ENCODE results near the gene SLA2. TPM values are rescaled to one million over a fixed set of nuclear protein-coding genes. Genes with fewer than 3 reads are reported as not detected.

The SLA2 gene
- polyA plus RNA-seq, 2 of the 4 experiments (the other 2 are of a cell fraction), result 0.06 TPM; not detected in 1

- H3K4me3 ChIP-seq, result no peak overlapping the region
- ChIA-PET CTCF (interaction anchor here (1.0 kb wide), 1 partner anchor 110 kb away, joined by 3 read pairs; no protein-coding TSS in a partner anchor), POLR2A (no interaction called here)
- DNase-seq (ENCODE audit: low read depth in 1 of 2, low spot score in 1 of 2), result no peak
- H3K9me3 ChIP-seq, result no peaks in the 10 kb centered on the region
- peaks cover 21% of the 10 kb centered on the region for H3K4me1 ChIP-seq
- 98% methylated on average over 3 of the region's 3 CpGs for WGBS (ENCODE audit: missing lambda C conversion rate)
- ATAC-seq, result no peak
- no peak overlapping the region for H3K4me2 ChIP-seq
- no peak for FAIRE-seq
- no peak overlapping the region for H3K27ac ChIP-seq
- no peak for TF ChIP-seq TP53 (CRISPR knock-in tag; IDR thresholded peaks at IDR 0.05)
- no peak for TF ChIP-seq ZSCAN20 (CRISPR knock-in tag; IDR thresholded peaks at IDR 0.05)
- TF ChIP-seq HDAC2 (IDR thresholded peaks at IDR 0.05), result no peak
- TF ChIP-seq REST (IDR thresholded peaks at IDR 0.05), result no peak
- no peak for TF ChIP-seq TFCP2L1 (CRISPR knock-in tag; IDR thresholded peaks at IDR 0.05)
- no peak for TF ChIP-seq NR3C1 (IDR thresholded peaks at IDR 0.05)
- TF ChIP-seq CHD4 (IDR thresholded peaks at IDR 0.05; ENCODE audit: borderline replicate concordance), result no peak
- no peak for TF ChIP-seq HOXA7 (CRISPR knock-in tag; IDR thresholded peaks at IDR 0.05)
- TF ChIP-seq, protein P1, sequence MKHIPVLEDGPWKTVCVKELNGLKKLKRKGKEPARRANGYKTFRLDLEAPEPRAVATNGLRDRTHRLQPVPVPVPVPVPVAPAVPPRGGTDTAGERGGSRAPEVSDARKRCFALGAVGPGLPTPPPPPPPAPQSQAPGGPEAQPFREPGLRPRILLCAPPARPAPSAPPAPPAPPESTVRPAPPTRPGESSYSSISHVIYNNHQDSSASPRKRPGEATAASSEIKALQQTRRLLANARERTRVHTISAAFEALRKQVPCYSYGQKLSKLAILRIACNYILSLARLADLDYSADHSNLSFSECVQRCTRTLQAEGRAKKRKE (CRISPR knock-in tag; IDR thresholded peaks at IDR 0.05; ENCODE audit: low read depth), result no peak
- TF ChIP-seq CHD2 (IDR thresholded peaks at IDR 0.05; ENCODE audit: low read length, partially characterized antibody), result no peak
- TF ChIP-seq MYC (IDR thresholded peaks at IDR 0.05; ENCODE audit: borderline replicate concordance, low read length), result no peak
- TF ChIP-seq, protein P2, sequence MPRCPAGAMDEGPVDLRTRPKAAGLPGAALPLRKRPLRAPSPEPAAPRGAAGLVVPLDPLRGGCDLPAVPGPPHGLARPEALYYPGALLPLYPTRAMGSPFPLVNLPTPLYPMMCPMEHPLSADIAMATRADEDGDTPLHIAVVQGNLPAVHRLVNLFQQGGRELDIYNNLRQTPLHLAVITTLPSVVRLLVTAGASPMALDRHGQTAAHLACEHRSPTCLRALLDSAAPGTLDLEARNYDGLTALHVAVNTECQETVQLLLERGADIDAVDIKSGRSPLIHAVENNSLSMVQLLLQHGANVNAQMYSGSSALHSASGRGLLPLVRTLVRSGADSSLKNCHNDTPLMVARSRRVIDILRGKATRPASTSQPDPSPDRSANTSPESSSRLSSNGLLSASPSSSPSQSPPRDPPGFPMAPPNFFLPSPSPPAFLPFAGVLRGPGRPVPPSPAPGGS (IDR thresholded peaks at IDR 0.05), result no peak
- TF ChIP-seq MAX (IDR thresholded peaks at IDR 0.05), result no peak
- no peak for TF ChIP-seq MAZ (IDR thresholded peaks at IDR 0.05; ENCODE audit: borderline replicate concordance, low read depth, low read length)
- TF ChIP-seq MAFK (IDR thresholded peaks at IDR 0.05; ENCODE audit: partially characterized antibody), result no peak
- TF ChIP-seq ESRRA (IDR thresholded peaks at IDR 0.05; ENCODE audit: borderline replicate concordance, low read length), result no peak
- TF ChIP-seq HOXB5 (CRISPR knock-in tag; IDR thresholded peaks at IDR 0.05), result no peak
- no peak for TF ChIP-seq SMC3 (IDR thresholded peaks at IDR 0.05)
Measured at GRCh38 chr20:36646678-36647077, 682 bp upstream of the SLA2 start.

DNA sequence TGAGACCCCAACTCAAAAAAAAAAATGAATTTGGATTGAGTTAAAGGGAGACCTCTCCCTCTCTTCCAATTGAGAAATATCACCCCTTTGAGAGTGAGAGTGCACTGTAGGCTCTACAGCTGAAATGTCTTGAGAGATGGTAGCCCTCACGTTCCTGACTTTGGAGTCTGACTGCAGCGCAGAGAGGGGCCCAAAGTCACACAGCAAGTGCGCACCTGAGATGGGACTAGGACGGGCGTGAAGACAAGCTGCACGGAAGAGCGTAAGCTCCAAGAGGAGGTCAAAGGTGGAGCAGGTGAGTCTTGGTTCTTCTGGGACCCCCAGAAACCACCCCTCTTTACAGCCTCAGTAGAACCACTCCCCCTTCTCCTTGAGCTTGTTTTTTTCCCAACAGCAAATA, 643 bp downstream of the SLA2 start:
- Histone ChIP-seq H3K9me3 (no peaks in the 10 kb centered on the region), H3K27ac (no peak overlapping the region), H3K4me2 (no peak overlapping the region), H3K4me3 (no peak overlapping the region), H3K4me1 (peaks cover 21% of the 10 kb centered on the region)
- no peak for DNase-seq (ENCODE audit: low read depth in 1 of 2, low spot score in 1 of 2)
- WGBS (ENCODE audit: missing lambda C conversion rate), result over 99% methylated on average over 7 of the region's 7 CpGs
- ChIA-PET CTCF (interaction anchor here (0.9 to 1.4 kb wide), 3 partner anchors 25 to 128 kb away, joined by 3 to 4 read pairs (median 3); partner anchors contain the start of gene DSN1), POLR2A (no interaction called here)
- FAIRE-seq, result no peak
- ATAC-seq, result no peak
- TF ChIP-seq MAZ (IDR thresholded peaks at IDR 0.05; ENCODE audit: borderline replicate concordance, low read depth, low read length) (no peak), MAFK (IDR thresholded peaks at IDR 0.05; ENCODE audit: partially characterized antibody) (no peak), MAX (IDR thresholded peaks at IDR 0.05) (no peak), FOSL2 (IDR thresholded peaks at IDR 0.05) (no peak), FOSL2 (CRISPR knock-in tag; IDR thresholded peaks at IDR 0.05) (no peak), PHF8 (IDR thresholded peaks at IDR 0.05; ENCODE audit: borderline replicate concordance, low read depth) (no peak), CBX8 (IDR thresholded peaks at IDR 0.05) (no peak), RCOR1 (IDR thresholded peaks at IDR 0.05; ENCODE audit: low read depth, low read length) (no peak), HOXB13 (CRISPR knock-in tag; IDR thresholded peaks at IDR 0.05; ENCODE audit: low read depth) (no peak), ELK1 (IDR thresholded peaks at IDR 0.05; ENCODE audit: low read depth, low read length) (no peak), ZFP36 (IDR thresholded peaks at IDR 0.05; ENCODE audit: borderline replicate concordance, partially characterized antibody) (no peak), NFE2L2 (conservative IDR thresholded peaks at IDR 0.05; ENCODE audit: low read length) (no peak)
- TF ChIP-seq, protein P1 (CRISPR knock-in tag; IDR thresholded peaks at IDR 0.05; ENCODE audit: low read depth), result no peak
- TF ChIP-seq, protein P3, sequence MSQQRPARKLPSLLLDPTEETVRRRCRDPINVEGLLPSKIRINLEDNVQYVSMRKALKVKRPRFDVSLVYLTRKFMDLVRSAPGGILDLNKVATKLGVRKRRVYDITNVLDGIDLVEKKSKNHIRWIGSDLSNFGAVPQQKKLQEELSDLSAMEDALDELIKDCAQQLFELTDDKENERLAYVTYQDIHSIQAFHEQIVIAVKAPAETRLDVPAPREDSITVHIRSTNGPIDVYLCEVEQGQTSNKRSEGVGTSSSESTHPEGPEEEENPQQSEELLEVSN (IDR thresholded peaks at IDR 0.05; ENCODE audit: borderline replicate concordance, low read depth), result no peak
- TF ChIP-seq, protein P2 (IDR thresholded peaks at IDR 0.05), result no peak
